ENCODE measurements around the gene IDH2.

DNA sequence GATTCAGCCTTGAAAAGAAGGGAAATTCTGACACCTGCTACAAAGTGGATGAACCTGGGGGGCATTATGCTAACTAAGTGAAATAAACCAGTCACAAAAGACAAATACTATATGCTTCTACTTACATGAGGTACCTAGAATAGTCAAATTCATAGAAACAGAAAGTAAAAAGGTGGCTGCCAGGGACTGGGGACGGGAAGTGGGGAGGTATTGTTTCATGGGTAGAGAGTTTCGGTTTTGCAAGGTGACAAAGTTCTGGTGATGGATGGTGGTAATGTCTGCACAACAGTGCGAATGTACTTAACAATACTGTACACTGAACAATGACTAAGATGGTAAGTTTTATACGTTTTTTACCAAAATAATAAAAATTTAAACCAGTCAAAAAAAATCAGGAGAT is 4.8 kb downstream of the IDH2 start:
- no peak for TF ChIP-seq POLR2A (IDR thresholded peaks at IDR 0.05)
- TF ChIP-seq, protein P1, sequence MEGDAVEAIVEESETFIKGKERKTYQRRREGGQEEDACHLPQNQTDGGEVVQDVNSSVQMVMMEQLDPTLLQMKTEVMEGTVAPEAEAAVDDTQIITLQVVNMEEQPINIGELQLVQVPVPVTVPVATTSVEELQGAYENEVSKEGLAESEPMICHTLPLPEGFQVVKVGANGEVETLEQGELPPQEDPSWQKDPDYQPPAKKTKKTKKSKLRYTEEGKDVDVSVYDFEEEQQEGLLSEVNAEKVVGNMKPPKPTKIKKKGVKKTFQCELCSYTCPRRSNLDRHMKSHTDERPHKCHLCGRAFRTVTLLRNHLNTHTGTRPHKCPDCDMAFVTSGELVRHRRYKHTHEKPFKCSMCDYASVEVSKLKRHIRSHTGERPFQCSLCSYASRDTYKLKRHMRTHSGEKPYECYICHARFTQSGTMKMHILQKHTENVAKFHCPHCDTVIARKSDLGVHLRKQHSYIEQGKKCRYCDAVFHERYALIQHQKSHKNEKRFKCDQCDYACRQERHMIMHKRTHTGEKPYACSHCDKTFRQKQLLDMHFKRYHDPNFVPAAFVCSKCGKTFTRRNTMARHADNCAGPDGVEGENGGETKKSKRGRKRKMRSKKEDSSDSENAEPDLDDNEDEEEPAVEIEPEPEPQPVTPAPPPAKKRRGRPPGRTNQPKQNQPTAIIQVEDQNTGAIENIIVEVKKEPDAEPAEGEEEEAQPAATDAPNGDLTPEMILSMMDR (IDR thresholded peaks at IDR 0.05) = no peak
